ENCODE data around the gene GAB2. TPM values are rescaled to one million over a fixed set of nuclear protein-coding genes. Genes with fewer than 3 reads are reported as not detected.

Gene GAB2
- polyA plus RNA-seq, 2 of the 4 experiments (the other 2 are of a cell fraction): 2.8 to 4.7 TPM

DNA sequence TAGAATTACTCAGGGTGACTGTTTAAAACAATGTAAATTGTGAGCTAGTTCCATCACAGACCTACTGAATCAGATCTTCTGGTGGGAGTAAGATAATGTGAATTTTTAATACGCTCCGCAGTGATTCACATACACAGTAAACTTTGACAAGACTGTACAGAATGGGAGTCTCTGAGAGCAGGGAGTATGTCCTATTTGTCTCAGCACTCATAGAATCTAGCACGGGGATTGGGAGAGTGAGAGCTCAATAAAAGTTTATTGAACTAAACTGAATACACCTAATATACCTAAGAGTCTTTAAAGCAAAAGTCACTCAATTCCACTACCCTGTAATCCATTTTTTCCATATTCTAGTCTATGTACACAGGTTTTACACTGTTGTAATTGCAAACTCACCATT is 11.2 kb upstream of the GAB2 start (continued):
- no peak for TF ChIP-seq REST (IDR thresholded peaks at IDR 0.05)
- TF ChIP-seq KDM5A (IDR thresholded peaks at IDR 0.05): no peak

- ChIA-PET POLR2A (no interaction called here), CTCF (interaction anchor here (0.5 to 1.7 kb wide), 4 partner anchors 8 to 201 kb away, joined by 3 to 4 read pairs (median 3); partner anchors contain the start of gene GAB2)
- H3K9me3 ChIP-seq: no peaks in the 10 kb centered on the region
- no peak for FAIRE-seq
- no peak overlapping the region for H3K4me3 ChIP-seq
- peaks cover 12% of the 10 kb centered on the region for H3K4me1 ChIP-seq
- no peak overlapping the region for H3K27ac ChIP-seq
- ATAC-seq: no peak
- no peak for TF ChIP-seq BHLHE40 (IDR thresholded peaks at IDR 0.05; ENCODE audit: low read depth, low read length)
- TF ChIP-seq MAZ (IDR thresholded peaks at IDR 0.05; ENCODE audit: borderline replicate concordance, low read depth, low read length): no peak
- TF ChIP-seq ZFP36 (IDR thresholded peaks at IDR 0.05; ENCODE audit: borderline replicate concordance, partially characterized antibody): no peak
- no peak for TF ChIP-seq NR3C1 (IDR thresholded peaks at IDR 0.05)
- no peak for TF ChIP-seq CEBPB (IDR thresholded peaks at IDR 0.05)
- no peak for TF ChIP-seq HES2 (IDR thresholded peaks at IDR 0.05)
- no peak for TF ChIP-seq RAD21 (conservative IDR thresholded peaks at IDR 0.05 in 1 of 2, IDR thresholded peaks at IDR 0.05 in 1 of 2)
- TF ChIP-seq HDAC2 (IDR thresholded peaks at IDR 0.05): no peak
- no peak for TF ChIP-seq TP53 (CRISPR knock-in tag; IDR thresholded peaks at IDR 0.05)
- no peak for TF ChIP-seq SREBF2 (IDR thresholded peaks at IDR 0.05)
- TF ChIP-seq POLR2A (IDR thresholded peaks at IDR 0.05; ENCODE audit: low read length): no peak
- TF ChIP-seq PHF8 (IDR thresholded peaks at IDR 0.05; ENCODE audit: borderline replicate concordance, low read depth): no peak
- no peak for TF ChIP-seq GATA3 (IDR thresholded peaks at IDR 0.05; ENCODE audit: borderline replicate concordance)
- TF ChIP-seq MAFK (IDR thresholded peaks at IDR 0.05; ENCODE audit: partially characterized antibody): no peak
- no peak overlapping the region for H3K4me2 ChIP-seq
- DNase-seq (ENCODE audit: low read depth in 1 of 2, low spot score in 1 of 2): no peak
Observed at GRCh38 chr11:78428266-78428636, 10.6 kb upstream of the GAB2 start.

- no peak for ATAC-seq
- no peaks in the 10 kb centered on the region for H3K9me3 ChIP-seq
- POLR2A ChIA-PET: no interaction called here
- CTCF ChIA-PET: interaction anchor here (0.5 to 1.3 kb wide), 2 partner anchors 10 to 147 kb away, joined by 3 read pairs; partner anchors contain the start of gene GAB2
- WGBS (ENCODE audit: missing lambda C conversion rate): 88% methylated on average over 11 of the region's 11 CpGs
- H3K4me3 ChIP-seq: no peak overlapping the region
- H3K4me2 ChIP-seq: no peak overlapping the region
- DNase-seq (ENCODE audit: low read depth in 1 of 2, low spot score in 1 of 2): no peak
- H3K27ac ChIP-seq: no peak overlapping the region
- TF ChIP-seq POLR2AphosphoS2 (conservative IDR thresholded peaks at IDR 0.05; ENCODE audit: low read length) (no peak), NR3C1 (IDR thresholded peaks at IDR 0.05) (no peak), EHMT2 (IDR thresholded peaks at IDR 0.05; ENCODE audit: low read depth) (no peak), JUNB (IDR thresholded peaks at IDR 0.05) (no peak), RCOR1 (IDR thresholded peaks at IDR 0.05; ENCODE audit: low read depth, low read length) (no peak), RARB (CRISPR knock-in tag; IDR thresholded peaks at IDR 0.05) (no peak), GATA3 (IDR thresholded peaks at IDR 0.05; ENCODE audit: borderline replicate concordance) (no peak), FOSL2 (IDR thresholded peaks at IDR 0.05) (no peak), FOSL2 (CRISPR knock-in tag; IDR thresholded peaks at IDR 0.05) (no peak), NPAS2 (CRISPR knock-in tag; IDR thresholded peaks at IDR 0.05; ENCODE audit: borderline replicate concordance) (no peak), CEBPB (IDR thresholded peaks at IDR 0.05) (no peak), CHD4 (IDR thresholded peaks at IDR 0.05; ENCODE audit: borderline replicate concordance) (no peak), CHD2 (IDR thresholded peaks at IDR 0.05; ENCODE audit: low read length, partially characterized antibody) (no peak), RFX5 (IDR thresholded peaks at IDR 0.05) (no peak), CBX8 (IDR thresholded peaks at IDR 0.05) (no peak), HEYL (CRISPR knock-in tag; IDR thresholded peaks at IDR 0.05) (no peak), ESRRA (IDR thresholded peaks at IDR 0.05; ENCODE audit: borderline replicate concordance, low read length) (no peak), HOXB13 (CRISPR knock-in tag; IDR thresholded peaks at IDR 0.05; ENCODE audit: low read depth) (no peak), HOXB5 (CRISPR knock-in tag; IDR thresholded peaks at IDR 0.05) (no peak), SMC3 (IDR thresholded peaks at IDR 0.05) (no peak)
- TF ChIP-seq, protein P1, sequence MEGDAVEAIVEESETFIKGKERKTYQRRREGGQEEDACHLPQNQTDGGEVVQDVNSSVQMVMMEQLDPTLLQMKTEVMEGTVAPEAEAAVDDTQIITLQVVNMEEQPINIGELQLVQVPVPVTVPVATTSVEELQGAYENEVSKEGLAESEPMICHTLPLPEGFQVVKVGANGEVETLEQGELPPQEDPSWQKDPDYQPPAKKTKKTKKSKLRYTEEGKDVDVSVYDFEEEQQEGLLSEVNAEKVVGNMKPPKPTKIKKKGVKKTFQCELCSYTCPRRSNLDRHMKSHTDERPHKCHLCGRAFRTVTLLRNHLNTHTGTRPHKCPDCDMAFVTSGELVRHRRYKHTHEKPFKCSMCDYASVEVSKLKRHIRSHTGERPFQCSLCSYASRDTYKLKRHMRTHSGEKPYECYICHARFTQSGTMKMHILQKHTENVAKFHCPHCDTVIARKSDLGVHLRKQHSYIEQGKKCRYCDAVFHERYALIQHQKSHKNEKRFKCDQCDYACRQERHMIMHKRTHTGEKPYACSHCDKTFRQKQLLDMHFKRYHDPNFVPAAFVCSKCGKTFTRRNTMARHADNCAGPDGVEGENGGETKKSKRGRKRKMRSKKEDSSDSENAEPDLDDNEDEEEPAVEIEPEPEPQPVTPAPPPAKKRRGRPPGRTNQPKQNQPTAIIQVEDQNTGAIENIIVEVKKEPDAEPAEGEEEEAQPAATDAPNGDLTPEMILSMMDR (IDR thresholded peaks at IDR 0.05): no peak
- no peak for FAIRE-seq
- H3K4me1 ChIP-seq: peaks cover 12% of the 10 kb centered on the region
Observed at GRCh38 chr11:78427615-78428265, 10.1 kb upstream of the GAB2 start.
